GM12873 (cell line): Measurements from ENCODE around the gene PET100.

Experiments used
- TF ChIP-seq, protein P1 (sequence below): IDR thresholded peaks from 2 replicates; pipeline ENCODE4 v1.5.1; 2012; ENCODE audit warnings: low read depth, mild to moderate bottlenecking, moderate library complexity, low read length, control low read depth; ENCODE audit not compliant: insufficient read depth; ENCODE audit errors: missing control alignments

The PET100 gene

DNA sequence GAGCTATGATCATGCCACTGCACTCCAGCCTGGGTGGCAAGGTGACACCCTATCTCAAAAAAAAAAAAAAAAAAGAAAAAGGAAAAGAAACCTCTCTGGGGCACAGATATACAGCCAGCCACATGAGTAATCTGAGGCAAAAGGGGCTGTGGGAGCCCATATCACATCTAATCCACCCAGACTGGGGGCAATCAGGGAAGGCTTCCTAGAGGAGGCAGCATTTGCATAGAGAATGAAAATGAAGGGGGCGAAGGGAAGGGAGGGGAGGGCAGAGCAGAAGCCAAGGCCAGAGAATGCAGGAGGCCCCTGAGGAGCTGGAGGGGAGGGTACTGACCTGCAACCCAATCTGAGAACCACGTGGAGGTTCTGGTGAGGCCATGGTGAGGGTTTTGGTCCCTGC lies 20.6 kb downstream of the PET100 start:
- TF ChIP-seq, protein P1, sequence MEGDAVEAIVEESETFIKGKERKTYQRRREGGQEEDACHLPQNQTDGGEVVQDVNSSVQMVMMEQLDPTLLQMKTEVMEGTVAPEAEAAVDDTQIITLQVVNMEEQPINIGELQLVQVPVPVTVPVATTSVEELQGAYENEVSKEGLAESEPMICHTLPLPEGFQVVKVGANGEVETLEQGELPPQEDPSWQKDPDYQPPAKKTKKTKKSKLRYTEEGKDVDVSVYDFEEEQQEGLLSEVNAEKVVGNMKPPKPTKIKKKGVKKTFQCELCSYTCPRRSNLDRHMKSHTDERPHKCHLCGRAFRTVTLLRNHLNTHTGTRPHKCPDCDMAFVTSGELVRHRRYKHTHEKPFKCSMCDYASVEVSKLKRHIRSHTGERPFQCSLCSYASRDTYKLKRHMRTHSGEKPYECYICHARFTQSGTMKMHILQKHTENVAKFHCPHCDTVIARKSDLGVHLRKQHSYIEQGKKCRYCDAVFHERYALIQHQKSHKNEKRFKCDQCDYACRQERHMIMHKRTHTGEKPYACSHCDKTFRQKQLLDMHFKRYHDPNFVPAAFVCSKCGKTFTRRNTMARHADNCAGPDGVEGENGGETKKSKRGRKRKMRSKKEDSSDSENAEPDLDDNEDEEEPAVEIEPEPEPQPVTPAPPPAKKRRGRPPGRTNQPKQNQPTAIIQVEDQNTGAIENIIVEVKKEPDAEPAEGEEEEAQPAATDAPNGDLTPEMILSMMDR = no peak

DNA sequence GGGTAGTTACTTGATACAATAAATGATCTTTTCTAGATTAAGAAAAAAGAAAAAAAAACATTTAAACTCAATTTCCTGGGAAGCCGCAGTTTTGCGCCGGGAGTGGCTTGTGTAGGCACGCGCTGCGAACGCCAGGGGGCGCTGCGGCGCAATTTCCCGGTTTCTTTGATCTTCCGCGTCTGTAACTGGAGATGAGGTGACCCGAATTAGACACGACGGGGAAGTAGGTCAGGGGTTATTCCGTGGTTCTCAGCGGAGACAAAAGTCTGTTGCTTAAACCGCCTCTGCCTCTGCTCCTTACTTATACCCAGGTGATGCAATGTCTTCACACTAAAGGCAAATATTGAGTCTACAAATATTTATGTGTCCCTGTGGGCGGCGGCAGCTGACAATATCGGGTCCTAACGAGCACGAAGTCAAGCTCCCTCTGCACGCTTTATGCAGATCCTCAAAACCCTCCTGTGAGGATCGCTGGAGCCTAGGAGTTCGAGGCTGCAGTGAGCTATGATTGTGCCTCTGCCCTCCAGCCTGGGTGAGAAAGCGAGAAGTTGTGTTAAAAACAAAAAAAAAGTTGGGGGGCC lies 22.6 kb downstream of the PET100 start:
- TF ChIP-seq, protein P1 = peak; percentile 89

DNA sequence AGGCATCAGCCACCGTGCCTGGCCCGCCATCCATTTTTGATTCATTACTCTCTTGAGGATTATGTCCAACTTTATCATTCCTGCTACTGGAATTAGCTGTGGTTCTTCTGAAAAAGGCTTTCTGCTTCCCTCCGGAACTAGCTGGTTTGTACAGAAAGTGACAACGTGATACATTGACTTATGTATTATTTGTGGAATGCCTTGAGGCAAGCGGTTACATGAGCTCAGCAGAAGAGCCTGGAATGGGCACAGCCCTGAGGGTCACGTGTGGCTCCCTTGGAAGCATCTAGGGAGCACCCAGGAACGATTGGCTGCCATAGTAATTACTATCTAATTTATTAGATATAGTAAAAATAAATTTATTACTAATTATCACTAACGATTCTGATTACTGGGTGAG lies 24.8 kb downstream of the PET100 start:
- TF ChIP-seq, protein P1 = no peak

DNA sequence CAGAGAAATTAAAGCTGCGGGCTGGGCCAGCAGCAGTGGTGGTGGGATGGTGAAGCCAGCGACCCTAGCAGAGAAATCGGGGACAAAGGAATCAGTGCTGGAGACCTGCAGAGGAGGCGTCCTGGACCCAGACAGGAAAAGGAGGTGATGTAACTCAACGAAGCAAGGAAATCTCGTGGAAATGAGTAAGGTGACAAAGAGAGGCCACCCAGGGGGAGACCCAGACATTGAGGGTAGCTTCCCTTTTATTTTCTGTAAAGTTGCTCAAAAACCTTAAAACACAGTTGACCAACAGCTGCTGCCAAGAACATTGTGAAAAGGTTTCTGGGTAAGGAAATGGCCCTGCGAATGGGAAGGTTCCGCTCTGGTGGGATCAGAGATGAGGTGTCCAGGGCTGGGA lies 26.0 kb downstream of the PET100 start:
- TF ChIP-seq, protein P1 = no peak

DNA sequence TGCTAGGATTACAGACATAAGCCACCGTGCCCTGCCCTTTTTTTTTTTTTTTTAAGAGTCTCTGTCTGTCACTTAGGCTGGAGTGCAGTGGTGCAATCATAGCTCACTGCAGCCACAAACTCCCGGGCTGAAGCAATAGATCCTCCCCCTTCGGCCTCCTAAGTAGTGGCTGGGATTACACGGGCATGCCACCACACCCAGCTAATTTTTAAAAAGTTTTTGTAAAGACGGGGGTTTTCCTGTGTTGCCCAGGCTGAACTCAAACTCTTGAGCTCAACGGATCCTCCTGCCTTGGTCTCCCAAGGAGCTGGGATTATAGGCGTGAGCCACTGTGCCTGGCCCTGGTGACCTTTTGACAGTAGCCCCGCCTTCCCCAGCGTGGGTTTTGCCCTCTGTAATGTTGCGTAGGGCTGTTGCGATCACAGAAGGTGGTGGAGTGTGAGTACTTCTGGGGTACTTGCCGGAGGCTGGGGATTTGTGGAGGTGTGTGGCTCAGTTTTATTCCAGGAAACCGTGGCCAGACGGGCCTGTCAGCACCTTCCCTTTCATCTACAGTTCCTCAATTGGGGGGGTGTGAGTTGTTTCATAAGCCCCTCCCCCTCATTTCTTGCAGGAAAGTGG lies 27.6 kb downstream of the PET100 start:
- TF ChIP-seq, protein P1 = no peak

DNA sequence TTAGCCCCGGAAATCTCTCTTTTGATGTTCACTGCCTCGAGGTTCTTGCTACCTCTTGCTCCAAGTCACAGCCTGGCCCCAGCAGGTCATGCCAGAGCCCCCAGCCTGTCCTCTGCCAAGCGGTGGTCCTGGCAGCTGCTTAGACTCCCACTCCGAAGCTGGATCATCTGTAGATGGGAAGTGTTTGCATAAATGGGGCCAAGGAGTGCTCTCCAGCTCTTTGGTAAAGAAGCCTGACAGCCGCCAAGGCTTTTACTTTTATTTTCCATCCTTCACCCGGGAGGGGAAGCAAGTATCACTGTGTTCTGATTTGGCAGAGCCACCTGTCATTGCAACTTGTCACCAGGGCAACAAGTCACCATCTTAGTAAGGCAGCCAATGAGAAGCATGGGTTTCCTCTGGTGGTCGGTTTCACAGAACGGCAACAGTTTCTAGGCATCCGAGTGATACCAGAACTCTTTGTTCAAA lies 28.7 kb downstream of the PET100 start:
- TF ChIP-seq, protein P1 = no peak

DNA sequence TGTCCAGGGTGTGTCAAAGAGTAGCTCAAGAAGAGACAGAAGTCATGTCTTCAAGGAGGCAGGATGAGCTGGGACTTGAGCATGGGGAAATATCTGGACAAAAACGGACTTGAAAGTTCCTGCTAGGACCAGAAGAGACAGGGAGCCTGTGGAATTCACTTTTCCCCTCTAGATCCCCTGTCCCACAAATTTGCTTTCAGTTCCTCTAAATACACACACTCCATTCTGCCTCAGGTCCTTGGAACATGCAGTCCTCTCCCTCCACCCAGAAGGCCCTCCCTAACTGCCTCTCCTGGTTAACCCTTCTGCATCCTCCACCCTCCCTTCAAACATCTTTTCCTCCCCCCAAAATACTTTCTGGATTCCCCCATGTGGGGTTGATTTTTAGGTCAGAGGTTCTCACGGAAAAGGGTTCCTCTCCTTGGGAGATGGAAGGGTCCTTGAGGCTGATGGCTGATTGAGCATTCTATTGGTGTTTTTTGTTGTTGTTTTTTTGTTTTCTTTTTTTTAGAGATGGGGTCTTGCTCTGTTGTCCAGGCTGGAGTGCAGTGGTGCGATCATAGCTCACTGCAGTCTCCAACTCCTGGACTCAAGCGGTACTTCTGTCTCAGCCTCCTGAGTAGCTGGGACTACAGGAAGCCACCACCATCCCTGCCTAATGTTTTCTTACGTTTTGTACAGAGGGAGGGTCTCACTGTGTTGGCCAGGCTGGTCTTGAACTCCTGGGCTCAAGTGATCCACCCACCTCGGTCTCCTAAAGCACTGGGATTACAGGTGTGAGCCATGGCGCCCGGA lies 32.3 kb downstream of the PET100 start:
- TF ChIP-seq, protein P1 = no peak
